ENCODE results near the gene EPSTI1. TPM values are rescaled to one million over a fixed set of nuclear protein-coding genes. Genes with fewer than 3 reads are reported as not detected.

Gene EPSTI1
- total RNA-seq, 1 experiment from 2014 or later, result 1.9 TPM

- H3K79me2 ChIP-seq (ENCODE audit: low read length), result no peaks in the 10 kb centered on the region
- H3K4me2 ChIP-seq (ENCODE audit: low read length), result no peak overlapping the region
- no peaks in the 10 kb centered on the region for H3K27me3 ChIP-seq (ENCODE audit: low read length)
- no peak overlapping the region for H3K27ac ChIP-seq (ENCODE audit: low read length)
- ChIA-PET CTCF (no interaction called here), POLR2A (ENCODE audit: unreplicated experiment) (no interaction called here)
- H3K9ac ChIP-seq (ENCODE audit: low read length), result no peak overlapping the region
- ATAC-seq (no peak), DNase-seq (peak; percentile 24)
- BruUV-seq (replicated peaks), result no TSS peak
- no peaks in the 10 kb centered on the region for H3K36me3 ChIP-seq (ENCODE audit: low read depth, low read length)
- TF ChIP-seq CTCF (conservative IDR thresholded peaks at IDR 0.05; ENCODE audit: low read depth, low read length) (no peak), EZH2 (IDR thresholded peaks at IDR 0.05; ENCODE audit: low read length, unreplicated experiment) (no peak), EZH2phosphoT487 (IDR thresholded peaks at IDR 0.05; ENCODE audit: borderline replicate concordance, low read length) (no peak)
- H3K4me1 ChIP-seq (ENCODE audit: insufficient read depth, low read length), result peaks cover 5% of the 10 kb centered on the region; the same call in 1 of the 2 replicates
- no peaks in the 10 kb centered on the region for H3K9me3 ChIP-seq (ENCODE audit: low read length)
- no peaks in the 10 kb centered on the region for H3F3A ChIP-seq (ENCODE audit: low read length, unreplicated experiment)
- intact Hi-C loops (cut with micrococcal nuclease), result loop anchor here (2.0 to 10.0 kb wide), 2 partner anchors 117 to 133 kb away; no protein-coding TSS in a partner anchor
- no peak overlapping the region for H2AFZ ChIP-seq (ENCODE audit: low read length)
- H3K9me2 ChIP-seq (replicated peaks; ENCODE audit: low read length), result no peaks in the 10 kb centered on the region
- H4K20me1 ChIP-seq (ENCODE audit: low read length), result no peaks in the 10 kb centered on the region
- H3K4me3 ChIP-seq (ENCODE audit: low read length), result no peak overlapping the region
These were observed 24.4 kb downstream of the EPSTI1 start for GRCh38 chr13:42967660-42968059.

- peaks cover 5% of the 10 kb centered on the region; the same call in 1 of the 2 replicates for H3K4me1 ChIP-seq (ENCODE audit: insufficient read depth, low read length)
- POLR2A ChIA-PET (ENCODE audit: unreplicated experiment), result no interaction called here
These were observed 26.8 kb downstream of the EPSTI1 start for GRCh38 chr13:42965281-42965680.

More at GRCh38 chr13:42965281-42965680, 26.8 kb downstream of the EPSTI1 start:
- H4K20me1 ChIP-seq (ENCODE audit: low read length), result no peaks in the 10 kb centered on the region
- no peak overlapping the region for H3K9ac ChIP-seq (ENCODE audit: low read length)
- H3K4me3 ChIP-seq (ENCODE audit: low read length), result no peak overlapping the region
- CTCF ChIA-PET, result no interaction called here
- no peaks in the 10 kb centered on the region for H3K9me3 ChIP-seq (ENCODE audit: low read length)
- no peaks in the 10 kb centered on the region for H3K79me2 ChIP-seq (ENCODE audit: low read length)
- no peak overlapping the region for H2AFZ ChIP-seq (ENCODE audit: low read length)
- H3K27ac ChIP-seq (ENCODE audit: low read length), result no peak overlapping the region
- H3F3A ChIP-seq (ENCODE audit: low read length, unreplicated experiment), result no peaks in the 10 kb centered on the region
- H3K36me3 ChIP-seq (ENCODE audit: low read depth, low read length), result no peaks in the 10 kb centered on the region
- H3K27me3 ChIP-seq (ENCODE audit: low read length), result no peaks in the 10 kb centered on the region
- no TSS peak for BruUV-seq (replicated peaks)
- no peak for ATAC-seq
- no peak for DNase-seq
- intact Hi-C loops (cut with micrococcal nuclease), result loop anchor here (10.0 kb wide), 1 partner anchor 130 kb away; no protein-coding TSS in a partner anchor
- TF ChIP-seq EZH2phosphoT487 (IDR thresholded peaks at IDR 0.05; ENCODE audit: borderline replicate concordance, low read length) (no peak), CTCF (conservative IDR thresholded peaks at IDR 0.05; ENCODE audit: low read depth, low read length) (no peak), EZH2 (IDR thresholded peaks at IDR 0.05; ENCODE audit: low read length, unreplicated experiment) (no peak)
- H3K9me2 ChIP-seq (replicated peaks; ENCODE audit: low read length), result no peaks in the 10 kb centered on the region
- H3K4me2 ChIP-seq (ENCODE audit: low read length), result no peak overlapping the region

All from PC-3 (cell line).